ENCODE results near the gene OR13F1.
"Not testable (repeated sequence)": the region's sequence is repeated elsewhere in the genome, so short reads cannot be mapped to it uniquely, and the experiment has no call there.

Gene OR13F1, protein sequence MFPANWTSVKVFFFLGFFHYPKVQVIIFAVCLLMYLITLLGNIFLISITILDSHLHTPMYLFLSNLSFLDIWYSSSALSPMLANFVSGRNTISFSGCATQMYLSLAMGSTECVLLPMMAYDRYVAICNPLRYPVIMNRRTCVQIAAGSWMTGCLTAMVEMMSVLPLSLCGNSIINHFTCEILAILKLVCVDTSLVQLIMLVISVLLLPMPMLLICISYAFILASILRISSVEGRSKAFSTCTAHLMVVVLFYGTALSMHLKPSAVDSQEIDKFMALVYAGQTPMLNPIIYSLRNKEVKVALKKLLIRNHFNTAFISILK

DNA sequence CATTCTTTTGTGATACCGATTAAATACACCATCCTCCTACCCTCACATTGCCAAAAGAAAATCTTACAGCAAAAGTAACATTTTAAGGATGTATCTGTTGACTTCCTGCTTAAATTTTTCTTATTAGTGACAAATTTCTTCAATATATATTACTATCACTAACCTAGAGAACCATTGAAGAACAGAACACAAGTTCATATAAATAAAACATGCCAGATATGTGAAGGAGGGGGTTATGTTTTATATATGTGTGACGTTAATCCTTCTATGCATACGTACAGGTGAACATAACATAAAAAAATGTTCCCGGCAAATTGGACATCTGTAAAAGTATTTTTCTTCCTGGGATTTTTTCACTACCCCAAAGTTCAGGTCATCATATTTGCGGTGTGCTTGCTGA, at the start of gene OR13F1:
TSS of gene OR13F1 (plus strand) at position 301 of the 400 bp plus-strand sequence. CDS start at position 301, 0 bp downstream.
- no peak for DNase-seq (ENCODE audit: low spot score)

DNA sequence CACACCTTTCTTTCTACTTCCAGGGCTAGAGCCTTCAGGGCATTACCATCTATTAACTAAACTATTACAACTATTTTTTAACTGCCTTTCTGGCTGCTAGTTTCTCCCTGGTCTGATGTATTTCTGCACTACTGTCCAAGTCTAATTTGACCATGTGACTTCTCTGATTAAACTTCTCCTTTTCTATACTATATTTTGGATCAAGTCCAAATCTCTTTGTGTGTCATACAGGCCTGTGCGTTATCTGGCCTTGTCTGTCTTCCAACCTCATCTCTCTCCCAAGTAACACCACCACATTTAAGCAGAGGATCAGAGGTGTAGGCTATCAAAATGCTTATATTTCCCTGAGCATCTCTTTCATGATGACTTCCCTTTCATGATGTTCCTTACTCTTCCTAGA, 47.2 kb upstream of the OR13F1 start:
- DNase-seq (ENCODE audit: low spot score), result no peak

GRCh38 chr9:104463864-104464263, 40.2 kb upstream of the OR13F1 start:
- DNase-seq (ENCODE audit: low spot score), result no peak

GRCh38 chr9:104468261-104468660, 35.8 kb upstream of the OR13F1 start:
- no peak for DNase-seq (ENCODE audit: low spot score)

DNA sequence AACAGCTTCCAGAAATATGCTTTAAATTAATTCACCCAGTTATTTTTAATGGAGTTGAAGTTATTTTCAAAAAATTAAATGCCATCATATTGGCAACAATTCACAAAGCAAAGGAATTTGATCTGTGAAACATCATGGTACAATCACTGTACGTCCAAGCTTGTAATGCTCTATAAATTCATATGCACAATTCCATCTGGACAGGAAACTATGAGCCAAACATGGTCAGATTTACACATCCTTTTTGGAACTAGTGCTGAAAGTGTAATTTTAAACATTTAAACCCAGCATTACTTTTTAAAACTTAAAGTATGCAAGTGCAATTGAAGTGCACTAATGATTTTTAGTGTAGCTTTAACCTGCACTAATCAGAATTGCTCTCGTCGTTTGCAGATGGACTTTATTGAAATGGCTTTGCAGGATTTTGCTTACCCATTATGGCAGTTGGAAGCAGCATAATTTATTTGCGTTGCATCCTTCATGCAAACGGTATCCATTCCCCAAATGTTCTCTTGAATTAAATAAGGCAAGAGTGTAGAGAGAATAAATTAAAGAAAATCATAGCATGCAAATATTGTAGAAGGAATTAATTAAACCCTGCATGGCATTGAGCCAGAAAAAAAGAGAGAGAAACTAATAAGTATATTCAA, 21.0 kb upstream of the OR13F1 start:
- no peak for DNase-seq (ENCODE audit: low spot score)

DNA sequence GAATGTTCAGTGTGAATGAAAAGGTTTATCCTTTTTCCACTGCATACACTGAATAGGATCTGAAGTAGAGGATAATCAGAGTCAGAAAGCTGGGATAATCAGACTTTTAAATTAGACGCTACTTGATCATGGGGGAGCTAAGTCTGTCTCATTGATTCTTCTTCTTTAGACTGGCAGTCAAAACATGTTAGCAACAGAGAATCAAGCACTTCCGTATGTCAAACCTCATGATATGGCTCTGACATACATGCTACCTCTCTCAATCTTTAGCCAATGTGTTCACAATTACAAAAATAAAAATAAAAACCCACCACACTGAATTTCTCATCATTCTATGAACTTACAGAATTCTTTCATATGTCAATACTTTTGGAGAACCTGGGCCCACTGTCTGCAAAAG, 19.0 kb upstream of the OR13F1 start:
- DNase-seq (ENCODE audit: low spot score), result no peak

DNA sequence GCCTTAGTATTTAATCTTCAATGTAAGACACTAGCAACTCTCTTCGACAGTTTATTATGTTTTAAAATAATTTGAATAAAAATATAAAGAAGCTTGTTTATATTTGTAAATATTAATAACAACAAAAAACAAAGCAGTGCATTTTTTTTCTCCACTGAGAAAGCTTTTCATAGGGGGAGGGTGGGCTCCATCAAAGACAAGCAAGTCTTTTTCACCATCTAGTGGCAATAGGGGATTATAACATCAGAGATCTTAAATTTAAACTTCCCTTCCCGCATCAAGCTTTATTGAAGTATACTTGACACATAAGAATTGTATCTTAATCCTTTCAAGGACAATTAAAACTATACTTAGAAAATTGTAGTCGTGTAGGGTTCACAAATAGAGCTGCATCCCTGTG, 9.3 kb upstream of the OR13F1 start:
- no peak for DNase-seq (ENCODE audit: low spot score)

- no peak for DNase-seq (ENCODE audit: low spot score)
Measured at GRCh38 chr9:104503440-104503839, 623 bp upstream of the OR13F1 start.

- DNase-seq (ENCODE audit: low spot score), result no peak
Measured at GRCh38 chr9:104506565-104506964, 2.5 kb downstream of the OR13F1 start.

DNA sequence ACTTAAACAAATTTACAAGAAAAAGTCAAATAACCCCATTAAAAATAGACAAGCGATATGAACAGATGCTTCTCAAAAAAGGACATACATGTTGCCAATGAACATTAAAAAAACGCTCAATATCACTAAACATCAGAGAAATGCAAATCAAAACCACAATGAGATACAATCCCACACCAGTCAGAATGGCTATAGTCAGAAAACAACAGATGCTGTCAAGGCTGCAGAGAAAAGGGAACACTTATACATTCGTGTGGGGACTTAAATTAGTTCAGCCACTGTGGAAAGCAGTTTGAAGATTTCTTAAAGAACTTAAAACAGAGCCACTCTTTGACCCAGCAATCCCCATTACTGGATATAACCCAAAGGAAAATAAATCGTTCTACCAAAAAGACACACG, 10.8 kb downstream of the OR13F1 start:
- DNase-seq (ENCODE audit: low spot score), result no peak

GRCh38 chr9:104520241-104520640, 16.2 kb downstream of the OR13F1 start:
- DNase-seq (ENCODE audit: low spot score), result not testable (repeated sequence)

DNA sequence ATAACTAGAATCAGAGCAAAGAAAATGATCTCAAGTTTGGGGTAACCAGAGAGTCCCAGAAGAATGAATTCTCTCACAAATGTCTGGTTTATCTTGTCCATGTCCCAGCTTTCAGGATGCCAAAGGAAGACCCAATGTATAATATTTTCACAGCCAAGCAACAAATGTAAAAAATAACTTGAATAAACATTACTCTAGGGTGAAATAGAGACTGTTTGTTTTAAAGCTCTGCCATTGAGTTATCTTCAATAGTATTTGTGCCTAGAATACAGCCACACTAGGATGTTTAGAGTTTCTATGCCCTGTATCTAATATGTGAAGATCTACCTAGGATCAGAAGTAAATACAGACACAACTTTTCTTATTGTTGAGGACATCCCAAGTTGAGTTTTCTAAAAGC, 23.0 kb downstream of the OR13F1 start, which contains the start of gene OR13C4:
TSS of gene OR13C4 (minus strand) at position 101 of the 400 bp plus-strand sequence. CDS start at position 101, 0 bp downstream.
- no peak for DNase-seq (ENCODE audit: low spot score)

DNA sequence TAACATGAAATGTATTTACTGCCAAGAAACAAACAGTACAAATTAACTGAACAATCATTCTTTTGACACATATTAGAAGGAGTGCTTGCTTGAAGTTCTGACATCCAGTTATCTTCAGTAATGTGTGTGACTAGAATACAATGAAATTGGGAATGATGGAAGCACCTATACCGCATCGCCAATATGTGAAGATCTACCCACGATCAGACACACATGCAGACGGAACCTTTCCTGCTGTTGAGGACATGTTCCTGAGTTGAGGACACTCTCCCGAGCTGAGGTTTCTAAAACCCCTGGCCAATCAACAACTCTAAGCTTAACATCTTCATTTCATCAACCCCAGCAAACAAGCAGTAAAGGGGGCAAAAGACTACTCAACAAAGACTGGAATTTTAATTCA, 32.7 kb downstream of the OR13F1 start, which contains the start of gene OR13C3:
TSS of gene OR13C3 (minus strand) at position 101 of the 400 bp plus-strand sequence. CDS start 133 bp downstream, outside the sequence.
- no peak for DNase-seq (ENCODE audit: low spot score)

DNA sequence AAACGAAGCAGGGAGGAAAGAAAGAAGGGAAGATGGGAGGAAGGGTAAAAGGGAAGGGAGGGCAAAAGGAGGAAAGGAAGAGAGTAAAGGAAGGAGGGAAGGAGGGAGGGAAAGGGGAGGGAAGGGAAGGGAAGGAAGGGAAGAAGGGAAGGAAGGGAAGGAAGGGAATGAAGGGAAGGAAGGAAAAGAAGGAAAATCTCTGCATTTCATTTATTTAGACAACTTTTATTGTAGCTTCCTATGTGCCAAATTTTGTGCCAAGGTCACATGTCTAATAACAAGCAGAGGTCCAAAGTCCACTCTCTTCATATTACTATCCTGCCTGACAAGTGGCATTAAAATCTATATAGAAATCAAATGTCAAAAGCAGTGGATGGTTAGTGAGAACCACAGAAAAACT, 35.2 kb downstream of the OR13F1 start:
- no peak for DNase-seq (ENCODE audit: low spot score)

- DNase-seq (ENCODE audit: low spot score), result no peak
Measured at GRCh38 chr9:104544644-104545043, 40.6 kb downstream of the OR13F1 start.

DNA sequence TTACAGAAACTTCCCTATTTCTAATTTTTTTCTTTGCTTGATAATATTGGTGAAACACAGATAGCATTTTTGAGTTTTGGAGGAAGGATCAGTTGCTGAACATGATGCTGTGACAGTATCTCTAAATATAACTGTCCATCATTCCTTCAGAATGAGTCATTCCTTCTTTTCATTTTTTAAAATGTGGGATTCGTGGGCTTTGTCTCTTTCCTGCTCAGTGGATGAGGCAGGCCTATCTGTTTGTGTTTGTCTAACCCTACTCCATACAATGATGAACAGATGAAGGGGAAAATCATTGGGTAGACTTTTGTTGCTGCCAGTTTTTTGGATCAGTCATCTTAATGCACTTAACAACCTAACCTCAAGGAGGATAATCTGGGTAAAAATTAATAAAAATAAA, 49.2 kb downstream of the OR13F1 start:
- no peak for DNase-seq (ENCODE audit: low spot score)
